ENCODE data around the gene MYCBP2.

GRCh38 chr13:77329133-77329910 lies 2.4 kb upstream of the MYCBP2 start:
- no peak for TF ChIP-seq CTCF (IDR thresholded peaks at IDR 0.05)
- TF ChIP-seq POLR2A (IDR thresholded peaks at IDR 0.05) = no peak
